GM10248 (cell line): ENCODE measurements around the gene CLPTM1L.

Source experiments
- CTCF ChIA-PET: fragments of 300-600 bp; sonication (Branson Sonifier 250); formaldehyde crosslinking; extraction: SDS; loops from one replicate; lab custom pipeline; 2021; ENCODE audit warnings: antibody characterized with exemption; lab: Yijun Ruan, JAX
- POLR2A ChIA-PET: fragments of 350-650 bp; sonication (Branson Sonifier 250); formaldehyde crosslinking; extraction: SDS; loops from one replicate; lab custom pipeline; 2020; ENCODE audit warnings: antibody characterized with exemption; lab: Yijun Ruan, JAX
- DNase-seq: peaks from one replicate; pipeline ENCODE4 v3.0.0; 2012; ENCODE audit errors: extremely low spot score
- TF ChIP-seq, protein P1 (sequence below): IDR thresholded peaks from 2 replicates; pipeline ENCODE4 v1.5.1; 2012; ENCODE audit warnings: mild to moderate bottlenecking, low read depth; ENCODE audit errors: extremely low read depth, missing control alignments, control extremely low read depth

CLPTM1L gene

DNA sequence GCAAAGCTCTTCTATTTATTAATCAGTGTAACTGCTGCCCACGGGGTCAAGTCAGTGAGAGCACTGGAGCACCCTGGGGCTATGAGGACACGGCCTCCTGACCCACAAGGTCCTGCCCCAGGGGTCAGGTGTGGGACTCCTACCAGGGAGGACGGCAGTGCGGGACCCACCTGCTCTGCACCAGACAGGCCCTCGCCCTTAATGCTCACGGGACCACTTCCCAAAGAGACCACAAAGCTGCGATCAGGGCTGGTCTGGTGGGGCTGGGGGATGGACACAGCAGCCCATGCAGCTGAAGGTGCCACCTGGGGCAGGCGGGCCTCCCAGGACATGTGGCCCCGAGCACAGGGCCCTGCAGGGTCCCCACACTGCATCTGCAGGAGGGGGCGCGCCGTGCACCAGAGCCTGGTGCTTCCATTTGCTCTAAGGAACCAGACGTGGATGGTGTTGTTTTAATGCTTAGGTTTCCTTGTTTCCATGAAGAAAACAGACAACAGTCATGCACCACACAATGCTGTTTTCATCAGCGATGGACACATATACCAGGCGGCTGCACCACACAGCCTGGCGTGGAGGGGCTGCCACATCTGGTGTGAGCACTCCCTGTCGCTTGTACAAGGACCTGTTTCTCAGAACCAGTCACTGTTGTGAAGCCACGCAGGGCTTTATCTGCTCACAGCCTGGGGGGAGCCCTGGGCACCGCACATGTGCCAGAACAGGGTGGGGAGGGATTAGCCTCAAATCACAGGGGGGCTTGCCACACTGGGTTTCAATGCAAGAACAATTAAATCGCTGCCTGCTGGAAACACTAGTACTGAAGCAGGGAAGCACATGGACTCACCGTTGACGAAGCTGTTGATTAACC, 22.6 kb downstream of the CLPTM1L start:
- ChIA-PET CTCF (interaction anchor here (1.3 kb wide), 2 partner anchors 19 to 22 kb away, joined by 3 read pairs; partner anchors contain the start of gene CLPTM1L), POLR2A (no interaction called here)
- no peak for DNase-seq
- TF ChIP-seq, protein P1, sequence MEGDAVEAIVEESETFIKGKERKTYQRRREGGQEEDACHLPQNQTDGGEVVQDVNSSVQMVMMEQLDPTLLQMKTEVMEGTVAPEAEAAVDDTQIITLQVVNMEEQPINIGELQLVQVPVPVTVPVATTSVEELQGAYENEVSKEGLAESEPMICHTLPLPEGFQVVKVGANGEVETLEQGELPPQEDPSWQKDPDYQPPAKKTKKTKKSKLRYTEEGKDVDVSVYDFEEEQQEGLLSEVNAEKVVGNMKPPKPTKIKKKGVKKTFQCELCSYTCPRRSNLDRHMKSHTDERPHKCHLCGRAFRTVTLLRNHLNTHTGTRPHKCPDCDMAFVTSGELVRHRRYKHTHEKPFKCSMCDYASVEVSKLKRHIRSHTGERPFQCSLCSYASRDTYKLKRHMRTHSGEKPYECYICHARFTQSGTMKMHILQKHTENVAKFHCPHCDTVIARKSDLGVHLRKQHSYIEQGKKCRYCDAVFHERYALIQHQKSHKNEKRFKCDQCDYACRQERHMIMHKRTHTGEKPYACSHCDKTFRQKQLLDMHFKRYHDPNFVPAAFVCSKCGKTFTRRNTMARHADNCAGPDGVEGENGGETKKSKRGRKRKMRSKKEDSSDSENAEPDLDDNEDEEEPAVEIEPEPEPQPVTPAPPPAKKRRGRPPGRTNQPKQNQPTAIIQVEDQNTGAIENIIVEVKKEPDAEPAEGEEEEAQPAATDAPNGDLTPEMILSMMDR: no peak

DNA sequence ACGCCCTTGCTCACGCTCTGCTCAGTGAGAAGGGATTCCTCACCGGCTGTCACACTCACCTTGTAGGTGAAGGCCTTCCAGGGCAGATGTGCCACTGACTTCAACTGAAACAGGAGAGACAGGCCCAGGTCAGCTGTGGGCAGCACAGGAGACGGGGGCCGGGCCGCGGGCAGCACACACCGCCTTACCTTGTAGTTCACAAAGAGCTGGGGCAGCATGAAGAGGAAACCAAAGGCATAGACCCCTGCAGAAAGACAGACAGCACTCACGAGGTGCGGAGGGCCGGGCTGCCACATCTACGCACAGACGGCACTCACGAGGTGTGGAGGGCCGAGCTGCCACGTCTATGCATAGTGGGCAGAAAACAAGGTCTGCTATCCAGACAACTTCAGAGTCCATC, 23.3 kb downstream of the CLPTM1L start:
- no peak for DNase-seq
- ChIA-PET CTCF (interaction anchor here (0.8 to 1.3 kb wide), 2 partner anchors 11 to 23 kb away, joined by 3 read pairs; partner anchors contain the start of gene CLPTM1L), POLR2A (no interaction called here)
- TF ChIP-seq, protein P1: no peak

DNA sequence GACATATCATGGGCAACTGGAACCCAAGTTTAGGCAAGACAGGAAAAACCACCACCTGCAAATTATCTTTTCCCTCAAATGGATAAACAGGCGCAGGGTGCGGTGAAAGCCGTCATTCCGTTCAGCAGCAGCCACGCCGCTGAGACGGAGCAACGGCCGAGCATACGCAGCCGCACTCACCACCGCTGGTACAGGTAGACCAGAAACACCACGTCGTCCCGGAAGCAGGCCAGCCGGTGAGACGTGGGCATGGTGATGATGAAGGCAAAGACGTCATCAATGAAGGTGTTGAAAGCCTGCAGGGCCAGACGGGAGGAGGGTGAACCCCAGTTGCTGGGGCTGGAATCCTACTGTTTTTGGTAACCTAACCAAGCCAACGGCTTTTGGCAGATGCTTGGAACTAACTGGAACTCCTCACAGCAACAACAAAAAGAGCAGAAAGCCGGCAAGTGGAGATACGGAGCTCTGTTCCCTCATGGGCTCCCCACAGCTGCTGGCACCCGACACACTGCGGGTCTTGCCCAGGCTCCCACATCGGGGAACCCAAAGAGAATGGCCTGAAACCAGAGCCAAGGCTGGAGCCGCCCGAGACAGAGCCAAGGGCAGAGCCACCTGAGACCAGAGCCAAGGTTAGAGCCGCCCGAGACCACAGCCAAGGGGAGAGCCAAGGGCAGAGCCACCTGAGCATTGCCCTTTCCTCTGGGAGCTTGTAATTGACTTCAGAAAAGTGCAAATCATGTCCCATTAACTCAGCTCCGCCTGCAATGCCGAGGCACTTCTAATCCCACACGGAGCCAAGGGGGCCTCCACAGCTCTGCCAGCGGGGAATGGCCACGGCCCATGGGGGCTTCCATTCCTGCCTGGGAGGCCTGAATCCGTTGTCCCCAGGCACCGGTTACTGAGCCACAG, 24.2 kb downstream of the CLPTM1L start:
- TF ChIP-seq, protein P1: no peak
- CTCF ChIA-PET: interaction anchor here (0.8 to 1.3 kb wide), 3 partner anchors 10 to 324 kb away, joined by 3 read pairs; partner anchors contain the start of gene CLPTM1L
- DNase-seq: no peak
- POLR2A ChIA-PET: interaction anchor here (0.6 kb wide), 1 partner anchor 24 kb away, joined by 3 read pairs; no protein-coding TSS in a partner anchor

DNA sequence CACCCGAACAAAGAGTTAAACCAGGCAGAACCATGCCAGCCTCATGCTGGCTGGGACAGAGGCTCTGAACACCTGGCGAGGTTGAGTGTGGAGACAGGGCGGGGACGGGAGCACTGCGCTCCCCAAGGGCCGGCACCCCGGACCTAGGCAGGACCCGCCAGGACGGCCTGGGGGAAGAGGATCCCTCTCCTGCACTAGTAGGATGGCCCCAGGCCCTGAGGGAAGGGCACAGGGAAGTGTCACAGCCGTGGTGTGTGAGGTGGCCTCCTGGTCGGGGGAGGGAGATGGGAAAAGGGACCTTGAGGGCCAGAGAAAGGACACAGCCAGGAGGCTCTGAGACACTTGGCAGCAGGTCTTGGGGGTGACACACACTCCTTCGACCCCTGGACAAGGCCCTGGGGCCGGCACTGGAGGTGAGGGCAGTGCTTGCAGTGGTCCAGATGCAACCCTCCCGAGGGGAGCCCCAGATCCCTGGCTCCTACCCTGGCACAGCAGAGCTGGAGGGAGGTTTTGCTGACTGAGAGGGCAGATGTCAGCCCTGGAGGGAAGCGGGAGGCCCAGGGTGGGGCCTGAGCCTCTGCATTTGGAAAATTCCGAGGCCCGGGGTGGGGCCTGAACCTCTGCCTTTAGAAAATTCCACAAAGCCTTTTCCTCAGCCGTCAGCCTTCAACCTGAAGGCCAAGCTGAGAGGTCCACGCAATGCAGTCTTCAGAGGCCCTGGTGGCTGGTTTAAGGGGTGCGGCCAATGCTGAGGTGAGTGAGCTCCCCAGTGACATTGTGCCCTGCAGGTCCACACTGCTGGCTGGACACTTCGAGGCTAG, 25.3 kb downstream of the CLPTM1L start:
- TF ChIP-seq, protein P1: no peak
- CTCF ChIA-PET: interaction anchor here (1.0 to 1.2 kb wide), 2 partner anchors 323 to 325 kb away, joined by 3 read pairs; no protein-coding TSS in a partner anchor
- POLR2A ChIA-PET: no interaction called here
- DNase-seq: no peak

DNA sequence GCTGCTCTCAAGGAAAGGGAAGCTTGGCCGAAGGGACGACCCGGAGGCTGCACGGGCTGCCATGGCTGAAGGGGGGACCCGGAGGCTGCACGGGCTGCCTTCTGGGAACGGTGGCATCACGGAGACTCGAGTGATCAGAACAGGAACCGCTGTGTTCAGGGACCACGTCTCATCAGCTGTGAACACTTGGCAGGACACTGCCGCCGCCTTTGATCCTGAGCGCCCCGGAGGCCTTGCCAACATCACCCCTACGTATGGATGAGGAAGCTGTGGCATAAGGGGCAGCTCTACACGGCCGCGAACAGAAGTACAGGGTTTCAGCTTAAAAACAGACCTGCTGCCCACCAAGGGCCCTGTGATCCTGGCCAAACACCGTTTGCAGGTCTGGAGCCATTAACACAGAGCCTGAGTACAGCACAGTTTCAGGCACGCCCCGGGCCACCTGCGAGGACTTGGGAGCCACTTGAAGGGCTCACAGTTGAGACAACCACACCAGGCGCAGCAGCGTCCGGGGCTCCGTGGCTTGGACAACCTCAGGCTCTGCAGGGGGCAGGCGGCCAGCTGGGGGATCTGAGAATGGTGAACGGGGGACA, 26.1 kb downstream of the CLPTM1L start:
- TF ChIP-seq, protein P1: no peak
- no peak for DNase-seq
- CTCF ChIA-PET: interaction anchor here (1.0 to 1.5 kb wide), 2 partner anchors 36 to 324 kb away, joined by 3 read pairs; no protein-coding TSS in a partner anchor
- POLR2A ChIA-PET: no interaction called here
